ENCODE results near the gene TMEM53. TPM values are rescaled to one million over a fixed set of nuclear protein-coding genes. Genes with fewer than 3 reads are reported as not detected.

The TMEM53 gene
- total RNA-seq, 1 experiment from 2014 or later: 9.3 TPM

- ATAC-seq: peak; percentile 99
- no peaks in the 10 kb centered on the region for H4K20me1 ChIP-seq (ENCODE audit: low read length)
- no peaks in the 10 kb centered on the region for H3K79me2 ChIP-seq (ENCODE audit: low read length)
- peaks cover 34% of the 10 kb centered on the region for H3K4me1 ChIP-seq (ENCODE audit: insufficient read depth, low read length)
- ChIA-PET POLR2A (ENCODE audit: unreplicated experiment) (no interaction called here), CTCF (no interaction called here)
- H3K27ac ChIP-seq (ENCODE audit: low read length): peak overlapping the region; percentile 88
- peak overlapping the region; percentile 41; the same call in 1 of the 2 replicates for H2AFZ ChIP-seq (ENCODE audit: low read length)
- H3K9me2 ChIP-seq (replicated peaks; ENCODE audit: low read length): no peaks in the 10 kb centered on the region
- H3K4me3 ChIP-seq (ENCODE audit: low read length): no peak overlapping the region
- TF ChIP-seq, protein P1, sequence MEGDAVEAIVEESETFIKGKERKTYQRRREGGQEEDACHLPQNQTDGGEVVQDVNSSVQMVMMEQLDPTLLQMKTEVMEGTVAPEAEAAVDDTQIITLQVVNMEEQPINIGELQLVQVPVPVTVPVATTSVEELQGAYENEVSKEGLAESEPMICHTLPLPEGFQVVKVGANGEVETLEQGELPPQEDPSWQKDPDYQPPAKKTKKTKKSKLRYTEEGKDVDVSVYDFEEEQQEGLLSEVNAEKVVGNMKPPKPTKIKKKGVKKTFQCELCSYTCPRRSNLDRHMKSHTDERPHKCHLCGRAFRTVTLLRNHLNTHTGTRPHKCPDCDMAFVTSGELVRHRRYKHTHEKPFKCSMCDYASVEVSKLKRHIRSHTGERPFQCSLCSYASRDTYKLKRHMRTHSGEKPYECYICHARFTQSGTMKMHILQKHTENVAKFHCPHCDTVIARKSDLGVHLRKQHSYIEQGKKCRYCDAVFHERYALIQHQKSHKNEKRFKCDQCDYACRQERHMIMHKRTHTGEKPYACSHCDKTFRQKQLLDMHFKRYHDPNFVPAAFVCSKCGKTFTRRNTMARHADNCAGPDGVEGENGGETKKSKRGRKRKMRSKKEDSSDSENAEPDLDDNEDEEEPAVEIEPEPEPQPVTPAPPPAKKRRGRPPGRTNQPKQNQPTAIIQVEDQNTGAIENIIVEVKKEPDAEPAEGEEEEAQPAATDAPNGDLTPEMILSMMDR (conservative IDR thresholded peaks at IDR 0.05; ENCODE audit: low read depth, low read length): no peak
- no peak for TF ChIP-seq EZH2phosphoT487 (IDR thresholded peaks at IDR 0.05; ENCODE audit: borderline replicate concordance, low read length)
- no peak for TF ChIP-seq EZH2 (IDR thresholded peaks at IDR 0.05; ENCODE audit: low read length, unreplicated experiment)
- H3K27me3 ChIP-seq (ENCODE audit: low read length): no peaks in the 10 kb centered on the region
- H3K4me2 ChIP-seq (ENCODE audit: low read length): peak overlapping the region; percentile 42
- intact Hi-C loops (cut with micrococcal nuclease): loop anchor here (5.0 kb wide), 1 partner anchor 35 kb away; the partner anchor contains the start of genes ARMH1 and TMEM53
- DNase-seq: peak; percentile 96
- H3K9me3 ChIP-seq (ENCODE audit: low read length): no peaks in the 10 kb centered on the region
- peaks cover 4% of the 10 kb centered on the region for H3F3A ChIP-seq (ENCODE audit: low read length, unreplicated experiment)
- no peaks in the 10 kb centered on the region for H3K36me3 ChIP-seq (ENCODE audit: low read depth, low read length)
- no TSS peak for BruUV-seq (replicated peaks)
- H3K9ac ChIP-seq (ENCODE audit: low read length): peak overlapping the region; percentile 41
Measured at GRCh38 chr1:44707112-44707881, 33.0 kb upstream of the TMEM53 start.

GRCh38 chr1:44705938-44706337, 31.7 kb upstream of the TMEM53 start:
- TF ChIP-seq EZH2phosphoT487 (IDR thresholded peaks at IDR 0.05; ENCODE audit: borderline replicate concordance, low read length) (no peak), EZH2 (IDR thresholded peaks at IDR 0.05; ENCODE audit: low read length, unreplicated experiment) (no peak)
- TF ChIP-seq, protein P1 (conservative IDR thresholded peaks at IDR 0.05; ENCODE audit: low read depth, low read length): no peak
- no peak overlapping the region for H3K4me3 ChIP-seq (ENCODE audit: low read length)
- H3K4me2 ChIP-seq (ENCODE audit: low read length): no peak overlapping the region
- H4K20me1 ChIP-seq (ENCODE audit: low read length): no peaks in the 10 kb centered on the region
- no peaks in the 10 kb centered on the region for H3K9me3 ChIP-seq (ENCODE audit: low read length)
- H3K4me1 ChIP-seq (ENCODE audit: insufficient read depth, low read length): peaks cover 39% of the 10 kb centered on the region
- no peaks in the 10 kb centered on the region for H3K36me3 ChIP-seq (ENCODE audit: low read depth, low read length)
- ChIA-PET POLR2A (ENCODE audit: unreplicated experiment) (no interaction called here), CTCF (no interaction called here)
- no peak overlapping the region for H2AFZ ChIP-seq (ENCODE audit: low read length)
- intact Hi-C loops (cut with micrococcal nuclease): loop anchor here (5.0 kb wide), 1 partner anchor 34 kb away; the partner anchor contains the start of genes ARMH1 and TMEM53
- no peak for DNase-seq
- ATAC-seq: no peak
- BruUV-seq (replicated peaks): no TSS peak
- H3K27me3 ChIP-seq (ENCODE audit: low read length): no peaks in the 10 kb centered on the region
- H3K79me2 ChIP-seq (ENCODE audit: low read length): no peaks in the 10 kb centered on the region
- H3K9me2 ChIP-seq (replicated peaks; ENCODE audit: low read length): no peaks in the 10 kb centered on the region
- no peak overlapping the region for H3K9ac ChIP-seq (ENCODE audit: low read length)
- H3K27ac ChIP-seq (ENCODE audit: low read length): no peak overlapping the region
- H3F3A ChIP-seq (ENCODE audit: low read length, unreplicated experiment): peaks cover 4% of the 10 kb centered on the region

DNA sequence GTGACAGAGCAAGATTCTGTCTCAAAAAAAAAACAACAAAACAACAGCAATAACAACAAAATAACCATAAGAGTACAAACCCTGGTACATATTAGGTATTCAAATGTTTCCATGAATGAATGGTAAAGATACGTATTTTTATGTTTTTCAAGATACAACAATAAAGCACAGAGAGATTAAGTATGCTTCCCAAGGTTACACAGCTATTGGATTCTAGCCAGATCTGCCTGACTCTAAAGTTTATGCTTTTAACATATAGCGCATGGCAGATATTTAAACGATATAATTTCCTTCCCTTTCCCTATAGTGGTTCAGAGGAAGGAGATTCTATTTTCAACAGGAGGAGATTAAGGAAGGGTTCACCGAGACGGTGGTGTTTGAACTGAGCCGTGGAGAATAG, 31.2 kb upstream of the TMEM53 start:
- no peak overlapping the region for H3K27ac ChIP-seq (ENCODE audit: low read length)
- no peaks in the 10 kb centered on the region for H3K9me2 ChIP-seq (replicated peaks; ENCODE audit: low read length)
- no peaks in the 10 kb centered on the region for H3K9me3 ChIP-seq (ENCODE audit: low read length)
- DNase-seq (no peak), ATAC-seq (no peak)
- ChIA-PET POLR2A (ENCODE audit: unreplicated experiment) (no interaction called here), CTCF (no interaction called here)
- H3K36me3 ChIP-seq (ENCODE audit: low read depth, low read length): no peaks in the 10 kb centered on the region
- H3K27me3 ChIP-seq (ENCODE audit: low read length): no peaks in the 10 kb centered on the region
- no TSS peak for BruUV-seq (replicated peaks)
- intact Hi-C loops (cut with micrococcal nuclease): loop anchor here (5.0 kb wide), 1 partner anchor 33 kb away; the partner anchor contains the start of genes ARMH1 and TMEM53
- no peak for TF ChIP-seq EZH2phosphoT487 (IDR thresholded peaks at IDR 0.05; ENCODE audit: borderline replicate concordance, low read length)
- no peak for TF ChIP-seq EZH2 (IDR thresholded peaks at IDR 0.05; ENCODE audit: low read length, unreplicated experiment)
- TF ChIP-seq, protein P1 (conservative IDR thresholded peaks at IDR 0.05; ENCODE audit: low read depth, low read length): no peak
- H3K4me3 ChIP-seq (ENCODE audit: low read length): no peak overlapping the region
- H3F3A ChIP-seq (ENCODE audit: low read length, unreplicated experiment): peaks cover 4% of the 10 kb centered on the region
- no peak overlapping the region for H3K4me2 ChIP-seq (ENCODE audit: low read length)
- H3K9ac ChIP-seq (ENCODE audit: low read length): no peak overlapping the region
- H3K79me2 ChIP-seq (ENCODE audit: low read length): no peaks in the 10 kb centered on the region
- H3K4me1 ChIP-seq (ENCODE audit: insufficient read depth, low read length): peaks cover 43% of the 10 kb centered on the region
- no peaks in the 10 kb centered on the region for H4K20me1 ChIP-seq (ENCODE audit: low read length)
- H2AFZ ChIP-seq (ENCODE audit: low read length): no peak overlapping the region
